ENCODE results near the gene FAM117A. TPM values are rescaled to one million over a fixed set of nuclear protein-coding genes. Genes with fewer than 3 reads are reported as not detected.

Gene FAM117A
- total and polyA plus RNA-seq, 2 donors (not counting 3 experiments of a cell fraction or from before 2014, with no cell fraction given) = 12.2 to 24.1 TPM

DNA sequence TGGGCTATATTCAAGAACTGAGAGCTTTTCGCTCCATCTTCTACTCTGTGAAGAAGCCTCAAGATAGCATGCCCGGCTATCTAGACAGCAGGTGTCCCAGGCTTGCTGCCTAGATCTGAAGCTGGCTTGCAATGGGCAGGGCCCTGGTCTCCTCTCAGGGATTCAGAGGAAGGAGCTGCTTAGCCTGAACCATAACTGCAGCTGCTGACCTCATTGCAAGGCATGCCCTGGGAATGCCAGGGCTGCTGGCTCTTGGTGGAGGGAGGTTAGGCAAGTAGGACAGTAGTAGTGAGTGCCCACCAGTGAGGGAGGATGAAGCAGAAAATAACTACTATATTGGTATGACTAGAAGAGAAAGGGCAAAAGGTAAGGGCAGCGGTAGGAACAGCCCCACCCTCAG is 34.9 kb downstream of the FAM117A start:
- DNase-seq (ENCODE audit: low read depth, low spot score) = no peak
- H4K20me1 ChIP-seq (replicated peaks; ENCODE audit: control insufficient read depth, extremely low read depth, insufficient read depth, low read length) = no peaks in the 10 kb centered on the region
- no peak overlapping the region for H2AFZ ChIP-seq (ENCODE audit: low read depth, low read length)
- H3K79me2 ChIP-seq (ENCODE audit: control insufficient read depth, insufficient read depth, low read length) = no peaks in the 10 kb centered on the region
- H3K27ac ChIP-seq (ENCODE audit: insufficient read depth, low read depth, low read length) = no peak overlapping the region
- CTCF ChIA-PET = interaction anchor here (1.1 to 1.2 kb wide), 2 partner anchors 9 to 14 kb away, joined by 3 read pairs; no protein-coding TSS in a partner anchor
- no TSS peak for BruUV-seq (replicated peaks)
- peaks cover 0 to 9% of the 10 kb centered on the region in 2 experiments for H3K36me3 ChIP-seq (ENCODE audit: control insufficient read depth in 2 of 2, extremely low read depth in 1 of 2, insufficient read depth in 2 of 2, low read length in 2 of 2)
- no peak for FAIRE-seq
- dilution Hi-C loops (cut with MboI; ENCODE audit: extremely low pct_ligation_motif_present, low sequenced_read_pairs) (no loop called here), intact Hi-C loops (cut with micrococcal nuclease) (loop anchor here (5.0 kb wide), 1 partner anchor 583 kb away; no protein-coding TSS in a partner anchor)
- H3K4me3 ChIP-seq (replicated peaks in 1 of 3; ENCODE audit: insufficient read depth in 1 of 3, low read depth in 1 of 3, low read length in 3 of 3) = no peak overlapping the region
- no peaks in the 10 kb centered on the region for H3K9me3 ChIP-seq (replicated peaks; ENCODE audit: control insufficient read depth, insufficient read depth, low read length)
- H3K27me3 ChIP-seq (ENCODE audit: control insufficient read depth in 2 of 2, insufficient read depth in 2 of 2, low read length in 2 of 2) = no peaks in the 10 kb centered on the region
- POLR2A ChIA-PET = interaction anchor here (0.5 kb wide), 1 partner anchor 35 kb away, joined by 5 read pairs; the partner anchor contains the start of gene FAM117A
- no peaks in the 10 kb centered on the region for H3K4me1 ChIP-seq (ENCODE audit: control insufficient read depth, extremely low read depth, insufficient read depth, low read length)
- TF ChIP-seq, protein P1, sequence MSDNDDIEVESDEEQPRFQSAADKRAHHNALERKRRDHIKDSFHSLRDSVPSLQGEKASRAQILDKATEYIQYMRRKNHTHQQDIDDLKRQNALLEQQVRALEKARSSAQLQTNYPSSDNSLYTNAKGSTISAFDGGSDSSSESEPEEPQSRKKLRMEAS (IDR thresholded peaks at IDR 0.05; ENCODE audit: insufficient read depth, insufficient read length) = no peak
- TF ChIP-seq MYC (IDR thresholded peaks at IDR 0.05; ENCODE audit: low read depth, low read length) (no peak), FOS (IDR thresholded peaks at IDR 0.05; ENCODE audit: borderline replicate concordance, insufficient read depth, low read length) (no peak), EZH2 (IDR thresholded peaks at IDR 0.05; ENCODE audit: borderline replicate concordance, low read depth, low read length, severe bottlenecking) (no peak), GATA2 (IDR thresholded peaks at IDR 0.05; ENCODE audit: insufficient read depth, insufficient read length, low read depth, low read length) (no peak), JUN (IDR thresholded peaks at IDR 0.05; ENCODE audit: borderline replicate concordance, insufficient read depth, insufficient read length, low read depth) (no peak), POLR2A (IDR thresholded peaks at IDR 0.05; ENCODE audit: low read depth, low read length) (no peak), POLR2AphosphoS5 (IDR thresholded peaks at IDR 0.05; ENCODE audit: insufficient read depth, low read depth, low read length) (no peak)
- TF ChIP-seq, protein P2, sequence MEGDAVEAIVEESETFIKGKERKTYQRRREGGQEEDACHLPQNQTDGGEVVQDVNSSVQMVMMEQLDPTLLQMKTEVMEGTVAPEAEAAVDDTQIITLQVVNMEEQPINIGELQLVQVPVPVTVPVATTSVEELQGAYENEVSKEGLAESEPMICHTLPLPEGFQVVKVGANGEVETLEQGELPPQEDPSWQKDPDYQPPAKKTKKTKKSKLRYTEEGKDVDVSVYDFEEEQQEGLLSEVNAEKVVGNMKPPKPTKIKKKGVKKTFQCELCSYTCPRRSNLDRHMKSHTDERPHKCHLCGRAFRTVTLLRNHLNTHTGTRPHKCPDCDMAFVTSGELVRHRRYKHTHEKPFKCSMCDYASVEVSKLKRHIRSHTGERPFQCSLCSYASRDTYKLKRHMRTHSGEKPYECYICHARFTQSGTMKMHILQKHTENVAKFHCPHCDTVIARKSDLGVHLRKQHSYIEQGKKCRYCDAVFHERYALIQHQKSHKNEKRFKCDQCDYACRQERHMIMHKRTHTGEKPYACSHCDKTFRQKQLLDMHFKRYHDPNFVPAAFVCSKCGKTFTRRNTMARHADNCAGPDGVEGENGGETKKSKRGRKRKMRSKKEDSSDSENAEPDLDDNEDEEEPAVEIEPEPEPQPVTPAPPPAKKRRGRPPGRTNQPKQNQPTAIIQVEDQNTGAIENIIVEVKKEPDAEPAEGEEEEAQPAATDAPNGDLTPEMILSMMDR (IDR thresholded peaks at IDR 0.05; ENCODE audit: extremely low read depth in 1 of 2, insufficient read depth in 1 of 2, low read depth in 1 of 2, low read length in 2 of 2) = no peak
- H3K9me1 ChIP-seq (replicated peaks; ENCODE audit: control insufficient read depth, extremely low read depth, insufficient read depth, low read length) = no peaks in the 10 kb centered on the region
- H3K9ac ChIP-seq (replicated peaks; ENCODE audit: extremely low read depth, insufficient read depth, low read length) = no peak overlapping the region
- H3K4me2 ChIP-seq (ENCODE audit: insufficient read depth, low read length) = no peak overlapping the region

Measured in endothelial cell of umbilical vein (primary cell).